Pulmonary artery endothelial cell (primary cell): ENCODE data around the gene WBP1L. TPM values are rescaled to one million over a fixed set of nuclear protein-coding genes. Genes with fewer than 3 reads are reported as not detected.
A peak's percentile ranks its signal among the peaks of the same experiment; 100 is the strongest.

Experiments
- DNase-seq: peaks from one replicate; pipeline ENCODE4 v3.0.0-alpha.2; 2011; ENCODE audit warnings: low read depth, low spot score
- total RNA-seq: library from RNA; depleted of rRNA; stranded (reverse); fragments of >200 nt; gene quantifications from 2 replicates; pipeline ENCODE4 v1.2.3, GENCODE V29; 2014

The WBP1L gene
- total RNA-seq, 1 donor from 2014 or later: 46.8 TPM

DNA sequence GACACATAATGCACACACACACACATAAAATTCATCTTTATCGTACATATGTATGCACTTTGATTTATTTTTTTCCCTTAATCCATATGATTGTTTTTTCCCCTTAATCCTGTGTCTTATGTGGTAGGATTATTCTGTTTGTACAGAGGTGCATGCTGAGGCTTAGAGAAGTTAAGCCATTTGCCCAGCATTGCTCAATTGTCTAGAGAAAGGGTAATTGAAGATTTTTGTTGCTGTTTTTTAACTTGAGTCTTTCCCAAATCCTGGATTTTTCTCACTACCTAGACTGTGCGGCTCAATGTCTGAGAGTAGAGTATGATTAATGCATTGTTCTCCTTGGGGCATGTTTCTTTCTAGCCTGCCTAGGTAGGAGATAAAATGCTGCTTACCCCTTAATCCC, 35.0 kb downstream of the WBP1L start:
- no peak for DNase-seq

DNA sequence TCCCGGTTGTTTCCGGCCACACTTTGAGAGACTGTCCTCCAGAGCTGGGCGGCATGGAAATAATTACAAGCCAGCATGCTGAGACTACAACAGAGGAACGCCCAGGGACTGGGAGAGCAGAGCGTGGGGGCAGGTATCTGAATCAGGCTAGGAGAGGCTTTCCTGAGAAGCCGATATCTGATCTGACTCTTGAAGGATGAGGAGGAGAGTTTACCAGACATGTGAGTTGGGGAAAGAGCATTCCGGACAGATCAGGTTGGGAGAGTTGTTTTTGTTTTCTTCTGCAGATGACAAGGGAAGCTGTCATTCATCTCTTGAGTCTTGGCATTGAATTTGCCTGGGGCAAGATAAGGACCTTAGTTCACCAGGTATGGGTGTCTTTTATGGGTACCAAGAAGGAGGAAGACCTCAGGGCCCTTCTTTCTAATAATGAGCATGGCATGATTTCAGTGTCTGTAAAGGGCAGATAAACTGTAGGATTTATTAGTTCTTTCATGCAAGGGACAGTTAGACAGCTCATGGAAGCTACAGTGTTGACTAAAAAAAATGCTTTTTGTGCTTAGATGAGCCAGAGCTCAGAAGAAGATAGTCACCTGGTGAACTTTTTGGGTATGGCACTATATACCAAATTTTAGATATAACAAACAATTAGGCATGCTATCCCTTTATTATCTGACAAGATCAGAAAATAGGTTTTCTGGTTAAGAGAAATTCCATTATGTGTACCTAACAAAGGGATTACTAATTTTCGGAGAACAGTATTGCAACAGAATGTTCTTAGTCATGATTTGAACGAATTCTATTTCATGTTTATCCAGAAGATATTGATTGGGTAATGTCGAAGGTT, 36.2 kb downstream of the WBP1L start:
- DNase-seq: no peak

GRCh38 chr10:102780527-102780808, 36.7 kb downstream of the WBP1L start:
- DNase-seq: no peak

DNA sequence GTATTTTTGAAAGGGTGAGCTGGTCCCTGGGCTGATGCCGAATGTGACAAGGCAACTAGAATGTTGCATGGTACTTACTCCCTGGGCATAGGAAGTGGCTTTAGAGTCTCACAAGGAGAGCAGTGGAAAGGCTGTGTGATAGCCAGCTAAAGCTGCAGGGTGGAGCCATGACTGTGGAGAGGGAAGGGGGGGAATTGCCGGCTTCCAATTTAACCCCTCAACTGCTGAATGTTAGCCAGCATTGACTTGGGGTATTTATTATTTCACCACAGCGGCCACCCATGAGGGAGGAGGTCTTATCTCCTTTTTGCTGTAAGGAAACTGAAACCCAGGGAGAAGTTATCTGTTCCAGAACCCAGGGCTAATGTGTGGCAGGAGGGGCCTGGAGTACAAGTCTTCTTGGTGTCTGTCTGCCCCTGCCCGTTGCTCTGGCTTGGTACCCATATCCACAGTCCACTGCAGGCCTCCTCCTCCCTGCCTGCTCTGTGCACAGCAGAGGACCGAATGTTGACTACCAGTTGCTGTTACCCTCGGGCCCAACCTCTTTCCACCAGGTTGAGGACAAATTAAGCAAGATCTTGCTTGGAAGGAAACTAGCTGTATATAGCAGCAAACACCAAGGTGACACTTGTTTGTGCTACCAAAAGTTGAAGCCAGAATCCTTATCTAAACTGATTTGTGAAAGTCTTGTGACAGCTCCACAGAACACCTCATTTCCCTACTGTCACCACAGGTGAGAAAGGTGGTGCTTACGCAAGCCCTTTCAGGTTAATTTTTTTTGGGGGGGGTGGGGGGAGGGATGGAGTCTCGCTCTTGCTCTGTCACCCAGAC, 37.6 kb downstream of the WBP1L start:
- DNase-seq: no peak

DNA sequence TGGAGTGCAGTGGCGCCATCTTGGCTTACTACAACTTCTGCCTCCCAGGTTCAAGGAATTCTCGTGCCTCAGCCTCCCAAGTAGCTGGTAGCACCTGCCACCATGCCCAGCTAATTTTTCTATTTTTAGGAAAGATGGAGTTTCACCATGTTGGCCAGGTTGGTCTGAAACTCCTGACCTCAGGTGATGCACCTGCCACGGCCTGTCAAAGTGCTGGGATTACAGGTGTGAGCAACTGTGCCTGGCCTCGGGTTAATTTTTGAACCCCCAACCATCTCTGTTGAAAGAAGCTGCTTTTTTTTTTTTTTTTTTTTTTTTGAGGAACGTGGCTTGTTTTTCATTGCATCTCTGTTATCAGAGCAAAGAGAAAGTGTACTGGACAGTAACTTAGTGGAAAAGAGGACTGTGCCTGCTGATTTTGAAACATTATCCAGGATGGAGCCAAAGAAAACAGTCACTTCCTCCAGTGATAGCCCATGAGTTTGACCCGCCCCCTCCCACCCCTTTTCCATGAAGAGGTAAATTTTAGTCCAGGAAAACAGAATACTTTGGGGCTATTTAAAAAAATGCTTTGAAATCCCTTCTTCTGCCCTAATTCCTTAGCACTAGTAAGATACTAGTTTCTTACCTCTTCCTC, 38.3 kb downstream of the WBP1L start:
- peak; percentile 59 for DNase-seq

GRCh38 chr10:102782673-102783551, 39.2 kb downstream of the WBP1L start:
- peak; percentile 89 for DNase-seq

DNA sequence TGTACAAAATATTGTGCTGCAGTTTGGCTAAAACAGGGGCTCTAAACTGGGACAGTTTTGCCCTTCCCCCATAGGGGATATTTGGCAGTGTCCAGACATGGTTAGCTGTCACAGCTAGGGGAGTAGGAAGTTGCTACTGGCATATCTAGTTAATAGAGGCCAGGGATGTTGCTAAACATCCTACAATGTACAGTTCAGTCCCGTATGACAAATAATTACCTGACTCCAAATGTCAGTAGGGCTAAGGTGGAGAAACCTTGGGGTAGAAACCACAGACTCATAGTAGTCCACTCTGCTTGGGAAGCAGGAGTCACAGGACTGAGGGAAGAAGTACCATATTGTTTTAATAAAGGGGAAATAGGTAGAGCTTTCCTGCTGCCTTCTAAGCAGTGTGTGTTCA, 39.8 kb downstream of the WBP1L start:
- DNase-seq: no peak

- DNase-seq: peak; percentile 69
These were observed 42.1 kb downstream of the WBP1L start for GRCh38 chr10:102785818-102786217.

DNA sequence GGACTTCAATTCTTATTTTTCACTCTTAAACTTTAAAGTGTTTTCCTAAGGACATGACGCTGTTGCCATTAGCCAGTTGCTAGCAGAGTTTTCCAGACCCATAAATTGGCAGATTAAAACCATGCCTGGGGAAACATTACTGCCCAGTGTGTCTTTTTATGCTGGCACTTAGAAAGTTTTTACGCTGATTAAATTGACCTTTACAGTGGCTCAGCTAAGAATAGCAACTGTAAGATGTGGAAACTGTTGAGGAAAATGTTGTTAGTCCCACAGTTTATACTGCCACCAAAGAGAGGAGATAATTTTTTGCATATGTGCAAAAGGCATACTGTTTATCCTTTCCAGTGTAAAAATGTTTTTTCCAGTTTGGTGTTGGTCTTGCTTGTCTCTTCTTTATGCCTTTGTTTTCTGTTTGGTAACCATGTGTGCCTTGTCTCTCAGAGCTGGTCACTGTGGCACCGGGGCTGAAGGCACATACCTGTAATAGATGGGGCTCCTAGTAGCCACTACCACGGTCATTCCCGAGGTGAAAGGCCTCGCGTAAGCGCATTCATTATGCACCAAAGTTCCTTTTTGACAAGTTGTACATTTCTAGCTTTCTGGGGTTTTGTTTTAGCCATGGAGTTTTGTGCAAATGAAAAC, 48.1 kb downstream of the WBP1L start:
- no peak for DNase-seq

DNA sequence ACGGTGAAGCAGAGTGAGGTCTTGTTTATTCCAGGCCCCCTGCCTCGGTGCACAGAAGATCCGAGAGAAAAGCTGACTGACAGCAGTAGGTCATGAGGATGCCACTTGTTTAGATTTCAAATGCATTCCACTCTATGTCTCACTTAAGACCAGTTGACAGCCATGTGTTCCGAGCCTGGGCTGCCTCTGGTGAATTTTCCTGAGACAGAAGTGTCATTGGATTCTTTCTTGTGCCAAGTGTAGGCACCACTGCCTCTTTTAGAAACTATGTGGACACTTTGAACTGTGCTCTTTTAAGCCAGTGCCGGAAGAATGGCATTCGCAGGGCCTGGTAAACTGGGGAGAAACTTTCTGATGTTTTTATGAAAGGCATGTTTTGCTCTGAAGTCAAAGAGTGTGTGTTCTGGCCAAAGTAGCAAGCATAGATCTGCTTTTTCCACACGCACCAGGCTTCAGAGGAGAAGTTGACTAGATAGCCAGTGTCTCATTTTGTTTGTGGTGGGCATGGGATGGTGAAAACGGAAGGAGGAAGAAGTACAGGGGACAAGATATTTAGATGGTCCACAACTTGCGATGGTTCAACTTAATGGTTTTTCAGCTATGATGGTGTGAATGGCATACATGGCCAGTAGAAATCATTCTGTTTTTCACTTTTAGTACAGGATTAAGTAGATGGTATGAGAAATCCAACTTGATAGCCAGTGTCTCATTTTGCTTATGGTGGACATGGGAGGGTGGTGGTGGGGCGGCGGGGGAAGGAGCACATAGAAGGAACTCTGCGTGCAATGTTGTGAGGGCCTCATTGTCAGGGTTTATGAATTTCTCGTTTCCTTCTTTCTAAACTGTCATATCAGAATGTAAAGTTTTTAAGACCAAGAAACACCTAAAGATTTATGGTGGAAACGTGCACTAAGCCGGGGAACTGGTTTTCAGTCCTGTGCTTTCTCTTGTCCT, 52.0 kb downstream of the WBP1L start:
- no peak for DNase-seq

DNA sequence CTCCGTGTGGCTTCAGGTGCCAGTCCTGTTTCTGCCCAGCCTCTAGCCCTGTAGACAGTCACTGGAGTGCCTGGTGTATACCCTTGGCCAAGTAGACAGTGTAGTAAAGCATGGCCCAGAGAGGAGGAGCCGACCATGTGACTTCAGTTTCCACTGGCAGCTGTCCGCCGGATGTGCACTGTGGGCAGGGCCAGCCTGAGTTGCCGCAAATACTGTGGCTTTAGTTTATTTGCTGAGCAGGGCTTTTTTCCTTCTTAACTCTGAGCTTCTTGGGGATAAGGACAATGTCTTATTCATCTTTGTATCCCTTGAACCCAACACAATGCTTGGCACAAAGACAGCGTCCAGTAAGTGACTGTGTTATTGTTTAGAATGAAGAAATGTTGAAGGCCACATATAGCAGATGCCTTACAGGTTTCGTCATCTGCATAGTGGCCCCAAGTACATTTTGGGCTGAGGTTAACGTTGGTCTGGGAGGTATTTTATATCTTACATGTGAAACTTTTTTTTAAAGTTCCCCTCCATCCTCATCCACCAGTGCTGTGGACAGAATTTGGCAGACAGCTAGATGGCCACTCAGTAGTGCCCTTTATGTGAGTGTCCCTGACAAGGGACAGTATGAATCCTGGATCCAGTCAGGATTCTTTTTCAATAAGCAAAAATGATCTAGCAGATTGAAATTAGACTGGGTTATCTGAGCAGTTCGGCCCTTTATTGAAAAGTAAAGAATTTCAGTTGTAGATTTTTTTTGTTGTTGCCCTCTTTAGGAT, 52.8 kb downstream of the WBP1L start:
- DNase-seq: no peak

DNA sequence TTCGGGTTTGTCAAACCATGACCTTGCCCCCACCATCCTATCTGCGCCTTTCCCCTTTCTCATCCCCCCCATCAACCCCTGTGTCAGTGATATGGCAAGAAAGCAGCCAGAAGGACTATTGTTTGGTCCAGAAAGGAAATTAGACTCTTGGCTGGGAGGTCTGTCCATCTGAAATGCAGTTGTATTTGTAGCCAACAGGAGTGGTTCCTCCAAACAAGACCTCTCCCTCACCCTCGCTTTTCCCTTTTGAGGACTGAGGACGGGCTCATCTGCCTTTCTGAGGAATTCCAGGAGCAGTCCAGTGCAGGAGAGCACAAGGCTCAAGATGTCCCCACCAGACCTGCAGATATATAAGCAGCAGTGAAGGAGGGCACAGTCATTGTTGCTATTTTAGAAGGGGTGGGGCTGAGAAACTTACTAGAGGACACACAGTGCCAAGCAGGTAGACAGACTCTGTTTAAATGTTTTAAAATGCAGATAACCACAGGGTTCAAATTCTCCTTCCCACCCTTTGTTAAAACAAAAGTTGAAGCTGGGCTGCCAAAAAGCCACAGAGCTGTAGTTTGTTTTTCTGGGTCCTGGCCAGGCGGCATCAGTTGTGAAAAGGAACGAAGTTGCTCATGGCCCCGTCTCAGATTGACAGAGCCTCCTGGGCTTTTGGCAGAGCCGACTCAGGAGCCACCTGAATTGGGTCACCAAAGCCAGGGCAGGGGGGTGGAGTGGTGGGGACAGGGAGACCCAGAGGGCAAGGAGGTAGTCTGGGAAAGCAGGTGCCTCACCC, 56.1 kb downstream of the WBP1L start:
- no peak for DNase-seq

DNA sequence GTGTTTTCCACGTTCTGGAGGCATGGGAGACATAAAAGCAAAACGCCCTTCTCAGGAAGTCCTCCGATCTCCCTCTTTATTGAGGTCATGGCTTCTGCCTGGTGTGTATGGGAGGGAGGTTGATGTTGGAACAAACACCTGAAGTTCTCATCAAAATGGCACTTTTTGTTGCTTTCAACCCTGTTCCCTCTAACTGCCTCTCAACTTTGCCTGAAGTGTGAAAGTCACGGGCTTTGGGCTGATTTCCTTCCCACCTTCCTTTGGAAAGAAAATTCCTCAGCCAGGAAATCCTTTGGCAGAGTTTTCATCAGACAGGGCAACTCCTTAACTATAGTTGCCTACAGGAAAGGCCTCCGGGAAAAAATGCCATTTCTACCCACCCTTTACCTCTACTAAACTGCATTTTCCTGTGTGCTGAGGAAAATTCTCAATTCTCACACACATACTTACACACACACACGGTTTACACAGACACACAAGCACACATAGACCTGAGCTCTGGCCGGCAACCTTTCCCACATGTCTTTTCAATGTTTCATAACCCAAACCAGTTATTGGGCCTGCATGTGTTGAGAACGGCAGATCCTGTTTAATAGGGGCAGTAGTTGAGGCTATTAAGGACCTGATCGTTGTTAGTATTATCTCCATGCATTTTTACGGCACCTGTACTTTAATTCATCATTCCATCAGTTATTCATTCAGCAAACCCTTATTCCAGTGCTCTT, 57.0 kb downstream of the WBP1L start:
- DNase-seq: no peak

- DNase-seq: no peak
These were observed 57.7 kb downstream of the WBP1L start for GRCh38 chr10:102801496-102801895.

DNA sequence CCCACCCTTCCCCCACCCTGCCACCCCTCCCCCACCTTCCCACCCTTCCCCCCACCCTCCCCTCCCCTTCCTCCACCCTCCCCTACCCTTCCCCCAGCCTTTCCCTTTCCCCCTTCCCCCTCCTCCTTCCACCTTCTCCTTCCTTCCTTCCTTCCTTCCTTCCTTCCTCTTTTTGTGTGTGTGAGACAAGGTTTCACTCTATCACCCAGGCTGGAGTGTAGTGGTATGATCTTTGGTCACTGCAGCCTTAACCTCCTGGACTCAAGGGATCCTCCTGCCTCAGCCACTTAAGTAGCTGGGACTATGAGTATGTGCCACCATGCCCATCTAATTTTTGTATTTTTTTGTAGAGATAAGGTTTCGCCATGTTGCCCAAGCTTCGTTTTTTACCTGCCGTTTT, 58.2 kb downstream of the WBP1L start:
- no peak for DNase-seq

DNA sequence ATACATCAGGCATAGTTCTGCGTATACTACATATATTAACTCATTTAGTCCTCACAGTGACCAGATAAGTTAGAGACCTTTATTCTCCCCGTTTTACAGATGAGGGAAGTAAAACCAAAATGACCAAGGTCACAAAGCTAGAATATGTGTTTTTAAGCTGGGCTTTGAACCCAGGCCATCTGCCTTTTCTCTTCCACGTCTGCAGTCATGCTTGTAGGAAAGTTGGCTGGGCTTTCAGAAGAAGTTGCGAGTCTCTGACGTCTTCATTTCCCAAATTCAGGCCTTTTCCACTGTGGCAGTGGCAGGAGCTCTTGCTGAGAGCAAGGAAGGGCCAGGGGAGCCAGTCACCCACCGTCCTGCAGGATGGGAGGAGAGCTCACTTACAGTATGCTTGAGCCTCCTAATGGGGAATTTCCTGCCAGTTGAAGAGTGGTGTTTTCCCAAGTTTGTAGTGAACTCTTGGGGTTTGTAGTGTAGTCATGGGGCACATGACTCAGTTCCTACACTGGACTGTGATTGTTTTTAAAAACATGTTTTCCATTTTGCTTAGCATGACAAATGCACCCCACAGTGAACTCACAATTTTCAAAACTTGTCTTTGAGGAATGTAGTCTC, 59.3 kb downstream of the WBP1L start:
- DNase-seq: peak; percentile 99
